ENCODE measurements around the gene CLDN7. TPM values are rescaled to one million over a fixed set of nuclear protein-coding genes. Genes with fewer than 3 reads are reported as not detected.
A peak's percentile ranks its signal among the peaks of the same experiment; 100 is the strongest.

Gene CLDN7
- total and polyA plus RNA-seq, 3 donors from 2014 or later: 4.5 to 8.8 (median 6.9) TPM

DNA sequence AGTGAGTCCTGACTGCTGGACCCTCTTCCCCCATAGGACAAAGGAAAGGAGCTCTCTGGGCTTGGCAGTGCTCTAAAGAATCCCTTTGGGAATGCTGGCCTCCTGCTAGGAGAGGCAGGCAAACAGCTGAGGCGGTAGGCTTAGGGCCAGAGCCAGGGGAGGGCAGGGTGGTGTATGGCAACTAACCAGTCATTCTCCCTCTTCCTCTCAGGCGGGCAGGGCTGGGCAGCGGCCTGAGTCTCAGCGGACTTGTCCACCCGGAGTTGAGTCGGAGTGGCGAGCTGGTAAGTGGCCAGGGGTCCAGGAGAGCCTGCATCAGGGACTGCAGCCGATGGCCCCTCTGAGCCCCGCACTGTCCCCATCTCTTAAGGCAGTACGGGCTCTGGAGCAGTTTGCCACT is 38.2 kb downstream of the CLDN7 start:
- intact Hi-C loops (cut with DNase I; ENCODE audit: low total_unique reads): no loop called here
- WGBS, 2 donors: 68 to 75% methylated on average over 2 to 10 of the region's 10 CpGs
- Histone ChIP-seq H3K27me3 (no peaks in the 10 kb centered on the region), H3K9me3 (no peaks in the 10 kb centered on the region), H3K4me3 (no peak overlapping the region), H3K4me1 (peaks cover 13% of the 10 kb centered on the region), H3K36me3 (ENCODE audit: low read depth, missing control alignments) (no peaks in the 10 kb centered on the region), H3K27ac (no peak overlapping the region)
- TF ChIP-seq, protein P1, sequence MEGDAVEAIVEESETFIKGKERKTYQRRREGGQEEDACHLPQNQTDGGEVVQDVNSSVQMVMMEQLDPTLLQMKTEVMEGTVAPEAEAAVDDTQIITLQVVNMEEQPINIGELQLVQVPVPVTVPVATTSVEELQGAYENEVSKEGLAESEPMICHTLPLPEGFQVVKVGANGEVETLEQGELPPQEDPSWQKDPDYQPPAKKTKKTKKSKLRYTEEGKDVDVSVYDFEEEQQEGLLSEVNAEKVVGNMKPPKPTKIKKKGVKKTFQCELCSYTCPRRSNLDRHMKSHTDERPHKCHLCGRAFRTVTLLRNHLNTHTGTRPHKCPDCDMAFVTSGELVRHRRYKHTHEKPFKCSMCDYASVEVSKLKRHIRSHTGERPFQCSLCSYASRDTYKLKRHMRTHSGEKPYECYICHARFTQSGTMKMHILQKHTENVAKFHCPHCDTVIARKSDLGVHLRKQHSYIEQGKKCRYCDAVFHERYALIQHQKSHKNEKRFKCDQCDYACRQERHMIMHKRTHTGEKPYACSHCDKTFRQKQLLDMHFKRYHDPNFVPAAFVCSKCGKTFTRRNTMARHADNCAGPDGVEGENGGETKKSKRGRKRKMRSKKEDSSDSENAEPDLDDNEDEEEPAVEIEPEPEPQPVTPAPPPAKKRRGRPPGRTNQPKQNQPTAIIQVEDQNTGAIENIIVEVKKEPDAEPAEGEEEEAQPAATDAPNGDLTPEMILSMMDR (IDR thresholded peaks at IDR 0.05): no peak
- no peak for TF ChIP-seq POLR2A (IDR thresholded peaks at IDR 0.05)
- no peak for DNase-seq

DNA sequence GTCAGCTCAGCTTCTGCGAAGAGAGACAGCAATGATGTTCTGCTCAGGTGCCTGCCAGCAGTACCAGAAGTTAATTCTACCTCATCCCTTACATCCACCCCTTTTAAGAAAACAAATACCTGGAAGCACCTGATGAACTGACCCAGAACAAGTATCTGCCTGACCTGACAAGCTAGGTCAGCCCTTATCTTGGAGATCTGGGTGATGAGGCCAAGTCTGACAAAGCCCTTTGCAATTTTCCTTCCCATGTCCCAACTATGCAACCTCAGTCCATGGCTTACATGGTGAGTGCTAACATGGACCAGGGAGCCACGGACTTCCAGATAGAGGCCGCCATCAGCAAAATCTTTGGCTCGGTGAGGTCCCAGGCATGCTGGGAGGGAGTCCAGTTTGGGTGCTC is 38.9 kb downstream of the CLDN7 start:
- Histone ChIP-seq H3K4me1 (peaks cover 17% of the 10 kb centered on the region), H3K27ac (no peak overlapping the region), H3K9me3 (no peaks in the 10 kb centered on the region), H3K36me3 (ENCODE audit: low read depth, missing control alignments) (no peaks in the 10 kb centered on the region), H3K4me3 (no peak overlapping the region), H3K27me3 (no peaks in the 10 kb centered on the region)
- DNase-seq: no peak
- TF ChIP-seq, protein P1 (IDR thresholded peaks at IDR 0.05): no peak
- no peak for TF ChIP-seq POLR2A (IDR thresholded peaks at IDR 0.05)
- intact Hi-C loops (cut with DNase I; ENCODE audit: low total_unique reads): no loop called here
- WGBS, 2 donors: 83 to 100% methylated on average over 3 to 4 of the region's 4 CpGs

DNA sequence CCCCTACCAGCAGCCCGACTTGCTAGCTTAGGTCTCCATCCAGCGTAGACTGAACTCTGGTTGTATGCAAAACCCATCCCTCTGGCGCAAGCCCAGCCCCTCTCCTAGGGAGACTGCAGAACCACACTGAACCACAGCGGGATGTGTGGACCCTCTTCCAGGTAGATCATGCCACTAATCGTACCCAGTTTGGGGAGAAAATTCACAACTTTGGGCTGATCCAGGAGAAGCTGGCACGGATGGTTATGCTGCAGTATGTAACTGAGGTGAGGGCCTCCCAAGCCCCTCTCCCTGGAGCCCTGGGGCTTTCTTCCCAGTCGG is 39.3 kb downstream of the CLDN7 start:
- no peak overlapping the region for H3K4me3 ChIP-seq
- no peaks in the 10 kb centered on the region for H3K9me3 ChIP-seq
- TF ChIP-seq, protein P1 (IDR thresholded peaks at IDR 0.05): peak in 1 of 3 experiments; percentile 3
- no peak for TF ChIP-seq POLR2A (IDR thresholded peaks at IDR 0.05)
- H3K36me3 ChIP-seq (ENCODE audit: low read depth, missing control alignments): no peaks in the 10 kb centered on the region
- no peak for DNase-seq
- intact Hi-C loops (cut with DNase I; ENCODE audit: low total_unique reads): no loop called here
- no peaks in the 10 kb centered on the region for H3K27me3 ChIP-seq
- H3K27ac ChIP-seq: no peak overlapping the region
- WGBS, 2 donors: 78 to 79% methylated on average over 4 to 7 of the region's 7 CpGs
- peaks cover 17% of the 10 kb centered on the region for H3K4me1 ChIP-seq

DNA sequence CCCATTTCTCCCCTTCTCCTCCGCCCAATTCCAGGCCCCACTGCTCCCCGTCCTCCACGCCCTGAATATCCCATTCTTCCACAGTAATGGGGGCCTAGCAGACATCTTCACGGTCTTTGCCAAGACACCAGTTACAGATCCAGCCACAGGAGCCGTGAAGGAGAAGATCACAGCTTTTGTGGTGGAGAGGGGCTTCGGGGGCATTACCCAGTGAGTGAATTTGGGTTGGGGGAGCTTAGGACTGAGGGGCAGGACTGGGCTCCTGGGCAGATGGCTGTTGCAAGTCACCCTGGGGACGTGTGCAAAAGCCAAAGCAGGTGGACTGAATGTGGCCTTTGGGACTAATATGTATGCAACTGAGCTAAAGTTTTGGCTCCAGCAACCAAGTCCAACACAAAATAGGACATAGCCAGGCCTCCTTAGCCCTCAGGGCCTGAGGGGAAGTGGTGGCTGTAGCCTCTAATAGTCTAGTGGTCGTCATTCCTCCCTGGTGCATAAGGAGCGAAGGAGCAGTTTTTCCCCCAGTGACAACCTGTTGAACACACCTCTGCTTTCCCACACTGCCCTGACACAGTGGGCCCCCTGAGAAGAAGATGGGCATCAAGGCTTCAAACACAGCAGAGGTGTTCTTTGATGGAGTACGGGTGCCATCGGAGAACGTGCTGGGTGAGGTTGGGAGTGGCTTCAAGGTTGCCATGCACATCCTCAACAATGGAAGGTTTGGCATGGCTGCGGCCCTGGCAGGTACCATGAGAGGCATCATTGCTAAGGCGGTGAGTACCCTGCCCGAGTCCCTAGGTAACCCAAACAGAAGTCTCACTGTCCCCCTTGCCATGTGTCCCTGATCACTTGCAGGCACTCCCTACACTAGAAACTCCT is 39.9 kb downstream of the CLDN7 start:
- Histone ChIP-seq H3K4me1 (peaks cover 17% of the 10 kb centered on the region), H3K36me3 (ENCODE audit: low read depth, missing control alignments) (no peaks in the 10 kb centered on the region)

More for the DNA sequence above, 39.9 kb downstream of the CLDN7 start:
- H3K9me3 ChIP-seq: no peaks in the 10 kb centered on the region
- WGBS, 2 donors: 75 to 81% methylated on average over 14 to 15 of the region's 15 CpGs
- no peak for DNase-seq
- H3K4me3 ChIP-seq: no peak overlapping the region
- no peaks in the 10 kb centered on the region for H3K27me3 ChIP-seq
- intact Hi-C loops (cut with DNase I; ENCODE audit: low total_unique reads): no loop called here
- TF ChIP-seq POLR2A (IDR thresholded peaks at IDR 0.05): no peak
- TF ChIP-seq, protein P1 (IDR thresholded peaks at IDR 0.05): no peak
- H3K27ac ChIP-seq: no peak overlapping the region

Data from testis (tissue), 3 donors.